Endothelial cell of umbilical vein (primary cell): ENCODE measurements around the gene LARGE1. TPM values are rescaled to one million over a fixed set of nuclear protein-coding genes. Genes with fewer than 3 reads are reported as not detected.

ENCODE experiments used
- BruUV-seq: library from RNA; stranded (reverse); fragments of 400-500 nt; replicated peaks from 2 replicates; lab custom pipeline; 2021; lab: Mats Ljungman, UMichigan
- CTCF ChIA-PET: fragments of 300-600, 350-600 bp; sonication (Branson Sonifier 250); formaldehyde crosslinking; loops from one replicate; lab custom pipeline; 2021; ENCODE audit warnings: antibody characterized with exemption, inconsistent platforms; lab: Charles Lee
- POLR2A ChIA-PET: fragments of 300-600, 350-600 bp; sonication (Branson Sonifier 250); formaldehyde crosslinking; loops from one replicate; lab custom pipeline; 2021; ENCODE audit warnings: antibody characterized with exemption, inconsistent platforms; lab: Charles Lee
- DNase-seq: peaks from one replicate; pipeline ENCODE4 v3.0.0-alpha.2; 2011; ENCODE audit warnings: low read depth, low spot score
- FAIRE-seq: peaks from 2 replicates; lab custom pipeline; 2011; peaks lifted over from hg19 to GRCh38; lab: Jason Lieb, UNC
- H2AFZ ChIP-seq: 2 replicates; pipeline ENCODE4 v1.6.0; 2012; ENCODE audit warnings: low read depth, low read length, control low read depth, inconsistent platforms
- H3K27ac ChIP-seq: 2 replicates; pipeline ENCODE4 v1.5.1; 2011; ENCODE audit warnings: low read depth, mild to moderate bottlenecking, control low read depth, low read length, moderate library complexity; ENCODE audit not compliant: insufficient read depth
- H3K27me3 ChIP-seq, 2 experiments: 2 replicates each; pipeline versions ENCODE4 v1.6.0 to v1.6.1; 2011; ENCODE audit warnings: low read length in 2 of 2, mixed read lengths in 1 of 2; ENCODE audit not compliant: control insufficient read depth in 2 of 2, insufficient read depth in 2 of 2
- H3K36me3 ChIP-seq, 2 experiments: 2 replicates in 1 of 2; 3 replicates in 1 of 2; pipeline ENCODE4 v1.5.1; 2011; ENCODE audit warnings: low read length in 2 of 2, mild to moderate bottlenecking in 1 of 2, moderate library complexity in 1 of 2; ENCODE audit not compliant: control insufficient read depth in 2 of 2, insufficient read depth in 2 of 2; ENCODE audit errors: extremely low read depth in 1 of 2
- H3K4me1 ChIP-seq: 3 replicates; pipeline ENCODE4 v1.5.1; 2011; ENCODE audit warnings: mild to moderate bottlenecking, low read length; ENCODE audit not compliant: control insufficient read depth, insufficient read depth; ENCODE audit errors: extremely low read depth
- H3K4me2 ChIP-seq: 2 replicates; pipeline ENCODE4 v1.6.1; 2011; ENCODE audit warnings: low read length, control low read depth, mixed read lengths; ENCODE audit not compliant: insufficient read depth
- H3K4me3 ChIP-seq, 3 experiments: fragments of 200-600 bp in 1 of 3; sonication (generic), shearing (Covaris generic) in 1 of 3; replicated peaks in 1 of 3; 2 replicates each; pipeline ENCODE4 v1.5.1; 2011 to 2016; ENCODE audit warnings: control low read depth in 3 of 3, low read length in 3 of 3, mild to moderate bottlenecking in 2 of 3, inconsistent platforms in 1 of 3, low read depth in 1 of 3, moderate library complexity in 1 of 3; ENCODE audit not compliant: insufficient read depth in 1 of 3
- H3K79me2 ChIP-seq: 2 replicates; pipeline ENCODE4 v1.6.0; 2012; ENCODE audit warnings: low read length, inconsistent platforms; ENCODE audit not compliant: control insufficient read depth, insufficient read depth
- H3K9ac ChIP-seq: replicated peaks from 2 replicates; pipeline ENCODE3; 2011; ENCODE audit warnings: low read length, control low read depth; ENCODE audit not compliant: insufficient read depth; ENCODE audit errors: extremely low read depth
- H3K9me1 ChIP-seq: replicated peaks from 3 replicates; pipeline ENCODE4 v1.6.0; 2011; ENCODE audit warnings: mild to moderate bottlenecking, low read length; ENCODE audit not compliant: control insufficient read depth, insufficient read depth; ENCODE audit errors: extremely low read depth
- H3K9me3 ChIP-seq: replicated peaks from 2 replicates; pipeline ENCODE4 v1.5.1; 2012; ENCODE audit warnings: low read length, inconsistent platforms; ENCODE audit not compliant: control insufficient read depth, insufficient read depth
- H4K20me1 ChIP-seq: replicated peaks from 2 replicates; pipeline ENCODE3; 2011; ENCODE audit warnings: mild to moderate bottlenecking, low read length; ENCODE audit not compliant: control insufficient read depth, insufficient read depth; ENCODE audit errors: extremely low read depth
- EZH2 ChIP-seq: IDR thresholded peaks from 2 replicates; pipeline ENCODE4 v1.6.1; 2012; ENCODE audit warnings: borderline replicate concordance, low read depth, mild to moderate bottlenecking, moderate library complexity, low read length, inconsistent platforms; ENCODE audit not compliant: severe bottlenecking
- FOS ChIP-seq: IDR thresholded peaks from 2 replicates; pipeline ENCODE4 v1.6.1; 2011; ENCODE audit warnings: mild to moderate bottlenecking, low read length, moderate library complexity, borderline replicate concordance; ENCODE audit not compliant: insufficient read depth
- GATA2 ChIP-seq: IDR thresholded peaks from 2 replicates; pipeline ENCODE4 v1.7.0; 2011; ENCODE audit warnings: low read depth, mild to moderate bottlenecking, moderate library complexity, mixed read lengths, low read length; ENCODE audit not compliant: insufficient read length, insufficient read depth
- JUN ChIP-seq: IDR thresholded peaks from 2 replicates; pipeline ENCODE4 v1.6.1; 2011; ENCODE audit warnings: borderline replicate concordance, low read depth; ENCODE audit not compliant: insufficient read length, insufficient read depth
- MYC ChIP-seq: IDR thresholded peaks from one replicate; pipeline ENCODE4 v1.6.1; 2011; ENCODE audit warnings: mild to moderate bottlenecking, low read depth, low read length
- POLR2A ChIP-seq: IDR thresholded peaks from 2 replicates; pipeline ENCODE4 v1.6.1; 2012; ENCODE audit warnings: low read depth, mild to moderate bottlenecking, control low read depth, low read length
- POLR2AphosphoS5 ChIP-seq: IDR thresholded peaks from 2 replicates; pipeline ENCODE4 v1.6.1; 2012; ENCODE audit warnings: low read depth, mild to moderate bottlenecking, control low read depth, low read length, moderate library complexity; ENCODE audit not compliant: insufficient read depth
- dilution Hi-C: fragments of 300-500 bp; cut with MboI; formaldehyde crosslinking; loops from one replicate; pipeline ENCODE4 v1.15.0; 2019; ENCODE audit warnings: low sequenced_read_pairs; ENCODE audit not compliant: extremely low pct_ligation_motif_present
- intact Hi-C: fragments of 100-400 bp; cut with micrococcal nuclease; formaldehyde crosslinking; loops from one replicate; pipeline ENCODE4 v1.10.0; 2022
- polyA plus RNA-seq, 4 experiments: library from polyadenylated mRNA; depleted of rRNA in 3 of 4; stranded (reverse) in 3 of 4; unstranded in 1 of 4; fragments of >200 nt; gene quantifications; 2 replicates each; pipeline versions ENCODE4 v1.2.1 to v1.2.3, GENCODE V29; 2011 to 2012; ENCODE audit warnings: missing spikeins in 1 of 4
- total RNA-seq: library from RNA; stranded (reverse); gene quantifications from 2 replicates; pipeline ENCODE4 v1.2.3, GENCODE V29; 2021
- TF ChIP-seq, protein P1 (sequence below): IDR thresholded peaks from 2 replicates; pipeline ENCODE4 v1.6.1; 2011; ENCODE audit not compliant: insufficient read depth, insufficient read length
- TF ChIP-seq, protein P2 (sequence below), 2 donors: IDR thresholded peaks; 1 replicate in 1 of 2; 2 replicates in 1 of 2; pipeline ENCODE4 v1.5.1; 2011; ENCODE audit warnings: low read length in 2 of 2, mild to moderate bottlenecking in 2 of 2, moderate library complexity in 2 of 2, control low read depth in 1 of 2, inconsistent platforms in 1 of 2, low read depth in 1 of 2; ENCODE audit not compliant: insufficient read depth in 1 of 2; ENCODE audit errors: extremely low read depth in 1 of 2

Gene LARGE1
- total and polyA plus RNA-seq, 2 donors (not counting 3 experiments of a cell fraction or from before 2014, with no cell fraction given) = 0.95 to 4.4 TPM

DNA sequence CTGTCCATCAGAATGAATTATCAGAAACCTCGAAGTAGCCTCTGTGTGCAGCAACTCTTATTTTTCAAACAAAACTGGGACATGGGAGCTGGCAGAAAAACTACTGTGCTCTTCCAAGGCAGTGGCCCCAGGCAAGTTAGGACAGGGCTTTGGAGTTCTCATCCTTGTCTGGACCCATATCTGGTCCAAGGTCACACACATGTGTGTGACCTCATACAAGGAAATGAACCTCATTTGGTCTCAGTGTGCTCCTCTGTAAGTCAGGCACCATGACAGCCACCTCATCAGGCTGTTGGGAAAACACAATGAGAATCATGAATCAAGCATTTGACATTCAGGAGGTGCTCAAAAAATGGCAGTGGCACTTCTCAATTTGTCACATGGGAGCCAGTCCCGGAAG lies 25.8 kb downstream of the LARGE1 start:
- intact Hi-C loops (no loop called here), dilution Hi-C loops (no loop called here)
- FAIRE-seq (no peak), DNase-seq (no peak)
- Histone ChIP-seq H2AFZ (no peak overlapping the region), H3K27me3 (no peaks in the 10 kb centered on the region), H3K4me2 (no peak overlapping the region), H3K4me1 (no peaks in the 10 kb centered on the region), H3K9me3 (peaks cover 3% of the 10 kb centered on the region), H3K9ac (no peak overlapping the region), H3K27ac (no peak overlapping the region), H3K4me3 (no peak overlapping the region), H4K20me1 (no peaks in the 10 kb centered on the region), H3K9me1 (no peaks in the 10 kb centered on the region), H3K79me2 (no peaks in the 10 kb centered on the region), H3K36me3 (no peaks in the 10 kb centered on the region)
- POLR2A ChIA-PET = no interaction called here
- TF ChIP-seq POLR2AphosphoS5 (no peak), FOS (no peak)
- CTCF ChIA-PET = no interaction called here
- BruUV-seq = no TSS peak

DNA sequence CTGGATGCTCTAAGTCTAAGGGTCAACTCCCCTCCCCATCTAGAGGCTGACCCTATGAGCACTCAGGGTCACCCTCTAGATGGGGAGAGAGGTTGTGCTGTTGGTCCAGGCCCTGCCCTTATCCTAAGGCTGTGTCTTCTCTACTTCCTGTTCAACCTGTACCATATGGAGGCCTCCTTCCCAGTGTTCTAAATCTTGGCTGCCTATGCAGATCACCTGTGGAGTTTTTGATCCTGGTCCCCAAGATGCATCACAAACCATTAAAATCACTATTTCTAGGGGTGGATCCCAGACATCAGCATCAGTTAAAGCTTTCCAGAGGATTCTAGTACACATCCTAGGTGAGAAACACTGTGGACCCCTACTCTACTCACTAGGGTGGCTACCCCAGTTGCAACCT lies 26.2 kb downstream of the LARGE1 start:
- no peaks in the 10 kb centered on the region for H3K27me3 ChIP-seq
- dilution Hi-C loops = no loop called here
- intact Hi-C loops = no loop called here
- H3K27ac ChIP-seq = no peak overlapping the region
- ChIA-PET POLR2A (no interaction called here), CTCF (no interaction called here)
- H3K9ac ChIP-seq = no peak overlapping the region
- H3K4me3 ChIP-seq = no peak overlapping the region
- BruUV-seq = no TSS peak
- H4K20me1 ChIP-seq = no peaks in the 10 kb centered on the region
- no peak for DNase-seq
- no peak overlapping the region for H2AFZ ChIP-seq
- peaks cover 3% of the 10 kb centered on the region for H3K9me3 ChIP-seq
- H3K36me3 ChIP-seq = no peaks in the 10 kb centered on the region
- H3K9me1 ChIP-seq = no peaks in the 10 kb centered on the region
- H3K4me2 ChIP-seq = no peak overlapping the region
- no peak for TF ChIP-seq POLR2A
- TF ChIP-seq, protein P1, sequence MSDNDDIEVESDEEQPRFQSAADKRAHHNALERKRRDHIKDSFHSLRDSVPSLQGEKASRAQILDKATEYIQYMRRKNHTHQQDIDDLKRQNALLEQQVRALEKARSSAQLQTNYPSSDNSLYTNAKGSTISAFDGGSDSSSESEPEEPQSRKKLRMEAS = no peak
- TF ChIP-seq EZH2 = no peak
- TF ChIP-seq MYC = no peak
- TF ChIP-seq GATA2 = no peak
- TF ChIP-seq, protein P2, sequence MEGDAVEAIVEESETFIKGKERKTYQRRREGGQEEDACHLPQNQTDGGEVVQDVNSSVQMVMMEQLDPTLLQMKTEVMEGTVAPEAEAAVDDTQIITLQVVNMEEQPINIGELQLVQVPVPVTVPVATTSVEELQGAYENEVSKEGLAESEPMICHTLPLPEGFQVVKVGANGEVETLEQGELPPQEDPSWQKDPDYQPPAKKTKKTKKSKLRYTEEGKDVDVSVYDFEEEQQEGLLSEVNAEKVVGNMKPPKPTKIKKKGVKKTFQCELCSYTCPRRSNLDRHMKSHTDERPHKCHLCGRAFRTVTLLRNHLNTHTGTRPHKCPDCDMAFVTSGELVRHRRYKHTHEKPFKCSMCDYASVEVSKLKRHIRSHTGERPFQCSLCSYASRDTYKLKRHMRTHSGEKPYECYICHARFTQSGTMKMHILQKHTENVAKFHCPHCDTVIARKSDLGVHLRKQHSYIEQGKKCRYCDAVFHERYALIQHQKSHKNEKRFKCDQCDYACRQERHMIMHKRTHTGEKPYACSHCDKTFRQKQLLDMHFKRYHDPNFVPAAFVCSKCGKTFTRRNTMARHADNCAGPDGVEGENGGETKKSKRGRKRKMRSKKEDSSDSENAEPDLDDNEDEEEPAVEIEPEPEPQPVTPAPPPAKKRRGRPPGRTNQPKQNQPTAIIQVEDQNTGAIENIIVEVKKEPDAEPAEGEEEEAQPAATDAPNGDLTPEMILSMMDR (IDR thresholded peaks at IDR 0.05; ENCODE audit: extremely low read depth in 1 of 2, insufficient read depth in 1 of 2, low read depth in 1 of 2, low read length in 2 of 2) = no peak
- TF ChIP-seq POLR2AphosphoS5 = no peak
- TF ChIP-seq JUN = no peak
- no peak for TF ChIP-seq FOS
- H3K79me2 ChIP-seq = no peaks in the 10 kb centered on the region
- no peak for FAIRE-seq
- no peaks in the 10 kb centered on the region for H3K4me1 ChIP-seq
